SH-SY5Y (cell line): Measurements from ENCODE around the gene FRY.

Experiments
- GATA2 ChIP-seq: IDR thresholded peaks from 2 replicates; pipeline ENCODE4 v1.6.1; 2011; ENCODE audit warnings: mild to moderate bottlenecking, low read depth, low read length
- GATA3 ChIP-seq: IDR thresholded peaks from 2 replicates; pipeline ENCODE4 v1.6.1; 2011; ENCODE audit warnings: low read depth, mild to moderate bottlenecking, low read length, moderate library complexity

The FRY gene

DNA sequence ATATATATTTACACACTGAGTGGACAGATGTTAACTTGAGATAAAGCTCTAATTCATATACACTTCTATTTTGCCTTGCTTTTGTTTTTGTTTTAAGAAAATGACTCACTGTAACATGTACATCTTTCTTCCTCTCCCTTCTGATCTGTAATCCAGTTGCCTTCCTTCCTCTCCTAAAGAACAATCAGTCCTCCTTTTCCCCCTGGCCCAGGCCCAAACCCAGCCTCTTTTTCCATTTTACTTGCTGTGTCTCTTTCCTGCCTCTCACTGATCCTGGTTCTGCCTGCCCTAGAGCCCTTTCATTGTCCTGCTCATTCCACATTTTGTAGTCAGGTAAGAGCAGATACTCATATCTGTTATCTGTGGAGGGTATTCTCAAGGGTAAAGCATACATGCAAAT lies 232.8 kb downstream of the FRY start:
- TF ChIP-seq GATA3 (no peak), GATA2 (no peak)

DNA sequence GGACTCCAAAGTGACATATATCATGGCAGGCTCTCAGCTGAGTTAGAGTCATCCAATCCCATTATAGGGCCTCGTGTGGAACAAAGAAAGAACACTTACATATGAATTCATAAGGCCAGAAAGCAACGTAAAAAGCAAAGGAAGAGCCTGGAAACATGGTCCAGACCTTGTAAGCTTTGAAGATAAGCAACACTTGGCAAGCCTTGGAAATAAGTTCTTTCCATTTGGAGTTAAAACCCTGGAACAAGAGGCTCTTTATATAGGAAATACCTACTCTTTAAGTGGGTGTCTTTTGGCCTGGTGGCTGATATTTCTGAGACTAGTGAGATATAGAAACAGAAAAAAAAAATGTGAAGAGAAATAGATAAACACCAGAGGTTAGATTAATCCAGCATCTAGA lies 234.2 kb downstream of the FRY start:
- no peak for TF ChIP-seq GATA2
- no peak for TF ChIP-seq GATA3

DNA sequence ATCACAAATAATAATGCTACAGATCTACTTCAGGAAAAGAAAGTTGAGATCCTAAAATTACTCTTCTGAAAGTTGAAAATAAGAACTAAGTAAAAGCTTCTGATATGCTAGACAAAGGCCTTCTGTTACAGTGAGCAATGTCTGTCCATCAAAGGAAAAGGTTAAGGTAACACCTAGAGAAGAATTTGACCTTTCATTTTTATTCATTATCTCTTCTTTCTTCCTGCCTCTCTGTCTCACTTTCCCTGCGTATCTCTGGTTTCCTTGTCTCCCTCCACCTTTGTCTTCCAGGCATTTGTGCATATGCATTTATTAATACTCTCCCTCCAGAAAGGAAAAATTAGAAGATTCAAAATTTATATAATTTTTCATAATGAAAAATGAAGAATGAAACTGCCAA lies 234.6 kb downstream of the FRY start:
- TF ChIP-seq GATA3 (no peak), GATA2 (no peak)

DNA sequence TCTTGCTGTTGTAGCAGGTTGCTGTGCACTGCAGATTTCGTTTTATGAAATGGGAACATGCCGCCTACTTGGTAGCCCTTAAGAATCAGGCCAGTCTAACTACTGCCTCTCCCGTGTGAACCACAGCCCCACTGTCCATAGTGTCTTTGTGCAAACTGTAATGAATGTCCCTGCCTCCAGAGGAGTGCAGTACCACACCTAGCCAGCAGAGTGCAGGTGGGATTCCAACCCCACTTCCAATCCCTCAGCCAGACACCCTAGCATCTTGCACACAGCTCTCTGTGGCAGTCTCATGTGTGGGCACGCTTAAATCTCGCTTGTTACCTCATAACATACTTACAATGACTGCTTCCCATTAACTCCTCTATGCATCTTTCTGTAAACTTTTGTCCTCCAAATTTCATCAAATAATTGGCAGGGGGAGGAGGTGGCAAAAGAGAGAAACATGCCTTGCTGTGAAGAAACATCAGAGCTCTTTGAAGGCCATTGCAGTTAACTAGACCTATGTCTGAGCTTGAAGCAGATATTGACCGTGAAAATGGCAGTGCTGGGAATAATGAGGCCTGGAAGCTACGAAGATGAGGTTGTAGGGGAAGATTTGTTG lies 236.4 kb downstream of the FRY start:
- no peak for TF ChIP-seq GATA2
- TF ChIP-seq GATA3, result no peak

DNA sequence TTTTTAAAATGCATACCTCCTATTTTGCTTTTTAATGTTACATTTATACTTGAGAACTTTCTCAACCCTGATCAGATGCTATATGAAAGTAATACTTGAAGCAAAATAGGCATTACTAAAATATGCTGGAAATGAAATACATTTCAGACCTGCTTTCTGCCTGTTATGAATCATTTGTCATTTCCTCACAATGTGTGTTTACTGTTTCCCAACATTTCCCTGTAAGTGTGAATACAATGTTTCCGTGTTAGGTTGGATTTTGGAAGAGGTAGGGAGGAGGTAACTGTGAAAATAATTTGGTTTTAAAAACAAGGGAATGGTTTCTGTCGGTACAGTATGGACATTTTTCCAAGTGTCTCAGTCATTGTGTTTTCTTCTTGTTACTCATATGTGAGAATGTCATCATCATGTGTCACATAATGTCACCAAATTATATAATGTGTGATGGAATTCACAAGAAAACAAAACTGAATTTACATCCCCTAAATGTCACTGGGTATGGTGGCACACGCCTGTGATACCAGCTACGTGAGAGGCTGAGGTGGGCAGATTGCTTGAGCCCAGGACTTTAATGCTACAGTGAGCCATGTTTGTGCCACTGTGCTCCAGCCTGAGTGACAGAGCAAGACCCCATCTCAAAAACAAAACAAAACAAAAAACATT lies 240.6 kb downstream of the FRY start:
- TF ChIP-seq GATA3, result no peak
- TF ChIP-seq GATA2, result no peak

DNA sequence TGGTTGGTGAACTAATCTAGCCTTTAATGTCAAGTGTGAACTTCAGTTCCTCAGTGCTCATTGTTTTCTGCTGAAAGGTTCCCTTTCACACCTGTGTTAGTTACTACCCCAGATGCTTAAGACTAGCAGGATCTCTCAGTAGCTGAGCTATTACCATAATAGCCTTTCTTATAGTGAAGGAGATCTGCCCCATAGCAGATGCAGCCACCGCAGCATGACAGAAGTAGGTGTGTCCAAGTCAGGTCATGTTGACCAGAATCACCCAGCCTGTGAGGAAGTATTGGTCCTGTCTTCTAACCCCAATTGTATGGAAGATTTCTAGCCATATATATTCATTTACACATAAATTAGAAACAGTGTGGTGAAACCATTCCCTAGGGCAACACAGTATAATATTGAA lies 246.3 kb downstream of the FRY start:
- TF ChIP-seq GATA3 (no peak), GATA2 (no peak)

DNA sequence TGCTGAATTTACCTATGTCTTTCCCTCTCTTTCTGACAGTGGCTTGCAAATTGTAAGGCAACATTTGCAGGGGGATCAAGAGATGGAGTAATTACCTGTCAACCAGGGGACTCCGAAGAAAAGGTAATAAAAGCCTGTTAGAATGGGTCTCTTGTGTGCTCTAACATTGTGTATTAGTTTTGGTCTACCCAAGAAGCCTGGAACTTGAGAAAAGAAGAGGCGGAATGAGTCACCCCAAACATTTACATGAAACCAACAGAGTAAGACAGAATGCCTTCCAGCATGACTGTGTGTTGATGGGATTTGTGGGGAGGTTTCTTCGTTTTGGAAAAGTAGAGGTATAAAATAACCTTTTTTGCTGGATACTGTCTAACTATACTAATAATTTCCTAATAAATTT lies 246.9 kb downstream of the FRY start:
- no peak for TF ChIP-seq GATA2
- TF ChIP-seq GATA3, result no peak

DNA sequence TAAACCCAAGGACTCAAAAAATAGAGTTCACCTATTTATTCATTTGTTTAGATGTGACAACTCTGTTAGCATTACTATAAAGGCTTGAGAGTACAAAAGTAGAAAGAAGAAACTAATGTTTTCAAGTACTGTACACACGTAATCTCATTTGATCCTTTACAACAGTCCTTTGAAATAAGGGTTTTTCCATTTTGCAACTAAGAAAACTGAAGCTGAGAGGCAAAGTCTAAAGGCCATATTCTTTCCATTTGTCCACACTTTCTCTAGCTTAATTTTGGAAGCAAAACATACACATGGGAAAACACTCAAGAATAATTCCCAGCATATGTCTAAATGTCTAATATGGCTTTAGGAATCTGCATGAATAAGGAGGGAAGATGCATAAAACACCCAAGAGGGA lies 249.5 kb downstream of the FRY start:
- TF ChIP-seq GATA2, result no peak
- TF ChIP-seq GATA3, result no peak

DNA sequence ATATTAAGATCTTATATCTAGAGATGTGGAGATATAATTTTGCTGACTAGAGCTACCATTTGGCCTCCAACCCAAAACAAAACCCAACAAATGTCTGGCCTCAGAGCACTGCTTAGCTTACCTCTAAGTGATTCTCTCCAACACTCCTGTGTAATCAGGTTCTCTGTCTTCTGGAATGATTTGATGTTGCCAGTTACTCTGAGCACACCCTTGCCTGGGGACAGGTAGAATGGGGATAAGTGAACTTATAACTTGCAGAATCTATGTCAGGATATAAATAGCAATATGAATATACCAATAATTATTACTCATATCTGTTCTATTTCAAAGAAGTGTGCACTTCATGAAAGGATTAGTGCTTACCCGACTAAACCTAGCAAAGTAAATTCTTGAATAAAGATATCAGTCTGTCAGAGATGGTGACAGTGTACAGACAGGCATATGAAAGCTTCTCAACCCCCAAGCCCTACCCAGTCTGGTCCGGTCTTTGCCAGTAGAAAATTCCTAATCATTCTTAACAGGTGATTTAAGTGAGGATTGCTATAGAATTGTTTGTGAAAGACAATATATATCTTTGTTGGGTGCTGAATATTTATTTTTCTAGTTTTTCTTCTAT lies 250.6 kb downstream of the FRY start:
- TF ChIP-seq GATA3 (no peak), GATA2 (no peak)

DNA sequence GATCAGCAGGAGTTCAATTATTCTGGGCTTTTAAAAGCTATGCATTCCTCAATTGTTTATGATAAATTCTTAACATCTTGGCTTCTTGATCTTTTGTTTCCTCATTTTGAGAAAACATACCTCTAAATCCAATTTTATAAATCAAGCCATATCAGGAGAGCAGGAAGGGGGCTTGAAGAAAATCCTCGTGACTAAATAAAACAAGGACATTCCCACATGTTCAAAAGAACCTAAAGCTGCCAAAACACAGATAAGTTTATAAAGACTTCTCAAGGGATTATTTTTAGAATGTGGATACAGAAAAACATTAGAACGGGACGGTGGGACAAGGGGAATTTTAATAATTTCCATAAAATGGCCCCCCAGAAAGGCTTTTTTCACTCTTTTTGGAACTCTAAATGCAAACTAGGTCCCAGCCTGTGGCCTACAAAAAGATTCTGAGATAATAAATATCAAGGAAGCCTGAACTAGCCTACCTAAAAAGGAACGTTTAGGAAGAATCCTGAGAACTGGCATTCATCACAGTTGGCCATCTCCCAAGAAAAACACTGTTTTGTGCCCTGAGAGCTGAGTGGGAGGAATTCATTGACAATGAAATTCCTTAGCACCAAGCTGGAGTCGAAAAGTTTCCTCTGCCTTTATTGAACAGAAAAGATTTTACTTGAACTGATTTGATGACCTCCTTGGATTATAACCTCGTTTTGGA lies 253.5 kb downstream of the FRY start:
- TF ChIP-seq GATA2, result no peak
- no peak for TF ChIP-seq GATA3

DNA sequence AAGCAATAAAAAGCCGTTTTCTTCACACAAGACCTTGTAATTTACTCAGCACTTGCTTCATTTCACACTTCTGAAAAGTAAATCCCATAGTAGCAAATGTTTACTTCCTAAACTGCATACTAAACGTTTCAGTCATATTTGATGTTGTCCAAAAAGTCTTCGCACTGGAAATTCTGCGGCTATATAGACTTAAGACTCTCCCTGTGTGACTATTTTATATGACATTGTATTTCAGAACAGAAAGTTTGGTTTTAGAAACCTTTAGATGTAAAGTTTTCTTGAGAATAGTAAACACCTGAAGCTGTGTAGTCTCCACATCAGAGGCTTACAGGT lies 254.0 kb downstream of the FRY start:
- no peak for TF ChIP-seq GATA3
- TF ChIP-seq GATA2, result no peak

DNA sequence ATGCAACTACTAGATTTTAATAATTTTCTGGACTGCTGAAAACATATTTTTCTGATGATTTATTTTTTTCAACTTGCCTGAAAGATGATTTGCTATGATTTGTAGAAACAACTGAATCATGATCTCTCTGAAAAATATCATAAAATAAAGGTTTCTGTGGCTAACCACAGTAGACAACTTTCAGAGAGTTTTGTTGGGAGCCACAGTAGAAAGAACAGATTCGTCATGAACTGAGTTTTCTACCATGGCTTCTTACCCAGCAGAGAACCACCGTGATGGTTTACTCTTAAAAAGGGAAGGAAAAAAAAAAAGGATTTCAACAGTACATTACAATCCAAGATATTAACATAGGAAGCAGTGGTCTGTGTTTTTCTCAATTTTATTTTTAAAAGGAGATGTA lies 265.6 kb downstream of the FRY start:
- TF ChIP-seq GATA2 (no peak), GATA3 (no peak)

DNA sequence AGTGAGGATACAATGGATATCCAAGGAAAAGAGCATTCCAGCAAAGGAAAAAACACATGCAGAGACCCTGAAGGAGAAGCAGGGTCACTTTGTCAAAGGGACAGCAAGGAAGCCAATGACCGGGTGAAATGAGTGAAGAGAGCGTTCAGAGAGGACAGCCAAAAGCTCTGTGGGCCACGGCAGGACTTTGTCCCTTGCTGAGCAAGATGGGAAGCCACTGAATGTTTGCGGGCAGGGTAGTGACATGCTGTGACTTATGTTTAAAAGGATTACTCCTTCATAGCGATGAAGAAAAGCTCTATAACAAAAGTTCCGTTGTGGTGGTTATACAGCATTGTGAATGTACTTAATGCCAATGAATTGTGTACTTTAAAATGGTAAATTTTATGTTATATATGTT lies 267.1 kb downstream of the FRY start:
- no peak for TF ChIP-seq GATA2
- no peak for TF ChIP-seq GATA3

DNA sequence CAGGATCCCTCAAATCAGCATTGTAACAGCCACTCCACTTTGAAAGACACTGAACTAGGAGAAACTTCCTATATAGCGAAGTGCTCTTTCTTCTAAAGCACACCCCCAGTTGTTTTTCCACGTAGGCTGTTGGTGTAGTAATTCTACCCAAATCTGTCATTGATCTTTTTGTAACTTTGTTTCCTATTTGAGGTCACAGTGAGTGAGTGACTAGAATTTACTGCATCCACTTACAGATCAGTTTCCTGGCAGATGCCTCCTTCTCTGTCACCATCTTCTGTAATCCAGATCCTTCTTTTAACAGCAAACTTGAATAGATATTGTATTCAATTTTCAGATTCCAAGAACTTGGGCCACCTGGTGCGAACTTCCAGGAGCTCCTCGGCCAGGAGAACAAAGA lies 268.3 kb downstream of the FRY start:
- TF ChIP-seq GATA3, result no peak
- TF ChIP-seq GATA2, result no peak

DNA sequence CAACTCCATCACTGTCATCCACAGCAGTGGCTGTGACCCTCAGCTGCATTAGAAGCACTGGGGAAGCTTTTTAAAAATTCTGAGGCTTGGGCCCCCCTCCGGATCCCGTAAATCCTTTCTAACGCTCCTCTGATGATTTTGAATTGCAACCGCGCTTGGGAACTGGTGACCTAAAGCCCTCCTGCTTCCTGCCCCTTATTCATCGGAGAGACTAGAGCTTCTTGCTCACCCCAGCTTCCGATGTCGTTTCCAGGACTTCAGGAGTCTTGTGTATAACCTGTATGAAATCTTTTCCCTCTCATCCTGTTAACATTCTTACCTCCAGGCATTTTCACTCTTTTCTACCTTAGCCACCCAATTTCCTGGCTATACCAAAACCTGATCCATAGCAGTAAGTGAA lies 268.8 kb downstream of the FRY start:
- TF ChIP-seq GATA3 (no peak), GATA2 (no peak)
